ENCODE results near the gene TMEM114. TPM values are rescaled to one million over a fixed set of nuclear protein-coding genes. Genes with fewer than 3 reads are reported as not detected.

The TMEM114 gene
- total RNA-seq, 1 donor from 2014 or later, result not detected

GRCh38 chr16:8552487-8553221 is 37.7 kb downstream of the TMEM114 start:
- Histone ChIP-seq H3K4me3 (ENCODE audit: low read depth, low read length) (no peak overlapping the region), H3K27me3 (ENCODE audit: control insufficient read depth, insufficient read depth, low read length) (no peaks in the 10 kb centered on the region), H3K36me3 (ENCODE audit: control insufficient read depth, insufficient read depth, low read length) (no peaks in the 10 kb centered on the region)
- DNase-seq (ENCODE audit: low read depth), result no peak
- TF ChIP-seq, protein P1, sequence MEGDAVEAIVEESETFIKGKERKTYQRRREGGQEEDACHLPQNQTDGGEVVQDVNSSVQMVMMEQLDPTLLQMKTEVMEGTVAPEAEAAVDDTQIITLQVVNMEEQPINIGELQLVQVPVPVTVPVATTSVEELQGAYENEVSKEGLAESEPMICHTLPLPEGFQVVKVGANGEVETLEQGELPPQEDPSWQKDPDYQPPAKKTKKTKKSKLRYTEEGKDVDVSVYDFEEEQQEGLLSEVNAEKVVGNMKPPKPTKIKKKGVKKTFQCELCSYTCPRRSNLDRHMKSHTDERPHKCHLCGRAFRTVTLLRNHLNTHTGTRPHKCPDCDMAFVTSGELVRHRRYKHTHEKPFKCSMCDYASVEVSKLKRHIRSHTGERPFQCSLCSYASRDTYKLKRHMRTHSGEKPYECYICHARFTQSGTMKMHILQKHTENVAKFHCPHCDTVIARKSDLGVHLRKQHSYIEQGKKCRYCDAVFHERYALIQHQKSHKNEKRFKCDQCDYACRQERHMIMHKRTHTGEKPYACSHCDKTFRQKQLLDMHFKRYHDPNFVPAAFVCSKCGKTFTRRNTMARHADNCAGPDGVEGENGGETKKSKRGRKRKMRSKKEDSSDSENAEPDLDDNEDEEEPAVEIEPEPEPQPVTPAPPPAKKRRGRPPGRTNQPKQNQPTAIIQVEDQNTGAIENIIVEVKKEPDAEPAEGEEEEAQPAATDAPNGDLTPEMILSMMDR (IDR thresholded peaks at IDR 0.05; ENCODE audit: insufficient read depth, low read length, severe bottlenecking), result no peak
- no peak for FAIRE-seq

DNA sequence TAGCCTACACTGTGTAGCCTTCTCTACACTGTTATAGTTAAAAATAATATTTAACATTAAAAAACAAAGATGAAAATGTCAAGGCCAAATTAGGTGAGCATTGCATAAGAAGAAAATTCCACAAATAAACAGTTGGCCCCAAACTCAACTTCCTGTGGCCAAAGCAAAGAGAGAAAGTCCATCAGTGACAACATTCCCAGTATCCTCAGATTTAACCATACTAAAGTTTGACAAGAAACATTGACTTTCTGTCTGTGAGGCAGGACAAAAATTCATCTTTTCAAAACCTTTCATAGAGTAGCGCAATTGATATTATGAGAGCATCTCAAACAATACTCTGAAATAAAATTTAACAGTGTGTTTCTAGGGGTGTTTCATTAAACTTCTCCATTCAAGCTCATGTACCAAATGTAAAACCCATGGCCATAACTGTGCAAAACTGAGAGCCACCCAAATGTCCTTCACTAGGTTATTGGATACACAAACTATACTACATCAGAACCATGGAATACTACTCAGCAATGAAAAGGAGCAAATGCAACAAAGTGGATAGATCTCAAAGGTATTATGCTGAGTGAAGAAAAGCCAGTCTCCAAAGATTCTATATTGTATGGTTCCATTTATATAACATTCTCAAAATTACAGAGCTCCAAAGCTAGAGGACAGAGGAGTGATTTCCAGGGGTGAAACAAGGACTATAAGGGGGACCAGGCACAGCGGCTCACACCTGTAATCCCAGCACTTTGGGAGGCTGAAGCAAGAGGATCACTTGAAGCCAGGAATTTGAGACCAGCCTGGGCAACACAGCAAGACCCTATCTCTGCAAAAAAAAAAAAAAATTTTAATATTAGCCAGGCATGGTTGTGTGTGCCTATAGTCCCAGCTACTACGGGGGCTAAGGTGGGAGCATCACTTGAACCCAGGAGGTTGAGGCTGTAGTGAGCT is 38.7 kb downstream of the TMEM114 start:
- no peak for DNase-seq (ENCODE audit: low read depth)
- Histone ChIP-seq H3K36me3 (ENCODE audit: control insufficient read depth, insufficient read depth, low read length) (no peaks in the 10 kb centered on the region), H3K4me3 (ENCODE audit: low read depth, low read length) (no peak overlapping the region), H3K27me3 (ENCODE audit: control insufficient read depth, insufficient read depth, low read length) (no peaks in the 10 kb centered on the region)
- TF ChIP-seq, protein P1 (IDR thresholded peaks at IDR 0.05; ENCODE audit: insufficient read depth, low read length, severe bottlenecking), result no peak
- FAIRE-seq, result no peak

GRCh38 chr16:8550728-8551387 is 39.5 kb downstream of the TMEM114 start:
- no peaks in the 10 kb centered on the region for H3K36me3 ChIP-seq (ENCODE audit: control insufficient read depth, insufficient read depth, low read length)
- FAIRE-seq (no peak), DNase-seq (ENCODE audit: low read depth) (no peak)
- TF ChIP-seq, protein P1 (IDR thresholded peaks at IDR 0.05; ENCODE audit: insufficient read depth, low read length, severe bottlenecking), result no peak
- no peak overlapping the region for H3K4me3 ChIP-seq (ENCODE audit: low read depth, low read length)
- H3K27me3 ChIP-seq (ENCODE audit: control insufficient read depth, insufficient read depth, low read length), result no peaks in the 10 kb centered on the region

DNA sequence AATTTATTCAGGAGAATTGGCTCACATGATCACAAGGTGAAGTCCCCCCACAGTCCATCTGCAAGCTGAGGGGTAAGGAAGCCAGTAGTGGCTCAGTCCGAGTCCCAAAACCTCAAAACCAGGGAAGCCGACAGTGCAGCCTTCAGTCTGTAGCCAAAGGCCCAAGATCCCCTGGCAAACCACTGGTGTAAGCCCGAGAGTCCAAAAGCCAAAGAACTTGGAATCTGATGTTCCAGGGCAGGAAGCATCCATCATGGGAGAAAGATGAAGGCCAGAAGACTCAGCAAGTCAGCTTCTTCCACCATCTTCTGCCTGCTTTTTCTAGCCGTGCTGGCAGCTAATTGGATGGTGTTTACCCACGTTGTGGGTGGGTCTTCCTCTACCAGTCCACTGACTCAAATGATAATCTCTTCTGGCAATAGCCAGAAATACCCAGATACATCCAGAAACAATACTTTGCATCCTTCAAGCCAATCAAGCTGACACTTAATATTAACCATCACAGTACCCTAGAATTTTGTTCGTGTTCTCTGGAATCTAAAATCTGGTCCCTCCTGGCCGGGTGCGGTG is 40.4 kb downstream of the TMEM114 start:
- Histone ChIP-seq H3K27me3 (ENCODE audit: control insufficient read depth, insufficient read depth, low read length) (no peaks in the 10 kb centered on the region), H3K4me3 (ENCODE audit: low read depth, low read length) (no peak overlapping the region), H3K36me3 (ENCODE audit: control insufficient read depth, insufficient read depth, low read length) (no peaks in the 10 kb centered on the region)
- TF ChIP-seq, protein P1 (IDR thresholded peaks at IDR 0.05; ENCODE audit: insufficient read depth, low read length, severe bottlenecking), result no peak
- FAIRE-seq, result no peak
- DNase-seq (ENCODE audit: low read depth), result no peak

DNA sequence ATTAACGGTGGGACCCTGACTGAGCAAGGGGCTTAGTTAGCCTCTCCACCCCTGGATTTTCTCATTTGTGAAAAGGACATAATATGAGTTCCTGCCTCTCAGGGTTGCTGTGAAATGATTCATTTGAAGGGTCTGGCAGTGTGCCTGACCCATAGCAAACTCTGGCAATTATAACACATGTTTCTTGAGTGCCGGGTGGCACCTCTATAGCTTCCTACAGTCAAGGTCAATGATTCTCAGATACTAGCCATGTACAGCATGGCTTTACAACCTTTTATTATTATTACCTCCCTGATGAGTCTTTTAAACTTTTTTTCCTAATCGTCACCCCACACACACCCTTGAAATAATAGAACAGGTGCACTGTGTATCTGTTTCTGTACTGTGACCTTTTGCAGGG is 42.1 kb downstream of the TMEM114 start:
- TF ChIP-seq, protein P1 (IDR thresholded peaks at IDR 0.05; ENCODE audit: insufficient read depth, low read length, severe bottlenecking), result no peak
- H3K27me3 ChIP-seq (ENCODE audit: control insufficient read depth, insufficient read depth, low read length), result no peaks in the 10 kb centered on the region
- no peak for DNase-seq (ENCODE audit: low read depth)
- no peak overlapping the region for H3K4me3 ChIP-seq (ENCODE audit: low read depth, low read length)
- no peaks in the 10 kb centered on the region for H3K36me3 ChIP-seq (ENCODE audit: control insufficient read depth, insufficient read depth, low read length)
- FAIRE-seq, result no peak

Measured in bronchial epithelial cell (primary cell).